Lung microvascular endothelial cell (primary cell): ENCODE data around the gene TENM3. TPM values are rescaled to one million over a fixed set of nuclear protein-coding genes. Genes with fewer than 3 reads are reported as not detected.
A peak's percentile ranks its signal among the peaks of the same experiment; 100 is the strongest.

Experiments used
- DNase-seq, 2 donors: peaks; one replicate each; pipeline versions ENCODE4 v3.0.0 to v3.0.0-alpha.2; 2010; ENCODE audit warnings: low read depth in 2 of 2
- total RNA-seq: library from RNA; depleted of rRNA; stranded (reverse); fragments of >200 nt; gene quantifications from 2 replicates; pipeline ENCODE4 v1.2.1, GENCODE V29; 2014

TENM3 gene
- total RNA-seq, 1 donor from 2014 or later = 45.4 TPM

- DNase-seq = peak in 1 of 2 donors; percentile 9
These were observed 206.2 kb downstream of the TENM3 start for GRCh38 chr4:182449186-182449929.

GRCh38 chr4:182449930-182450439 is 206.8 kb downstream of the TENM3 start:
- DNase-seq = peak; percentile 1 to 4

GRCh38 chr4:182451441-182451840 is 208.2 kb downstream of the TENM3 start:
- DNase-seq = no peak

- DNase-seq = no peak
These were observed 210.6 kb downstream of the TENM3 start for GRCh38 chr4:182453830-182454229.

DNA sequence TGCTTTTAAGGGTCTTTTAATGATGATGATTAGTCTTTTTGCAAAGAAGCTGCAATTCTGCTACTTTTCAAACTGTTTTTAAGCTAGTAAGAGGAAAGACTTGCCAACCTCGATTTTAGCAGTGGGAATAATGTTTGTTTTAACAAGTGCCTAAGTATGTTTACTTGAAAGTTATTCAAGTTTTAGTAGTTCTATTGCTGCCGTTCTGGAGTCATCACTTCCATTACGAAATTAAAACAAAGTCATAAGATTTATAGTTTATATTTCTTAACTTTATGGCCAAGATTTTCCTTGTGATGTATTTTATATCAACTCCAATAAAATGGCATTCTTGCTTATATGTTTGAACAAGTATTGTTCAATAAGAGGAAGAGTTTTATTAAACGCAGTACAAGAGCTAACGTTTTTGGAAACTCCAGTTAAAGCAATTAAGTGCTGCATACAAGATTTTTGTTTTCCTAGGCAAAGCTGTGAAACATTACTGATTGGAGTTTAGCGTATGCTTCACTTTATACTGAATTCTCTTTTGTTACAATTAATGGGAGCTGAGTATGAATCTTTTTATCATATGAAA is 211.3 kb downstream of the TENM3 start:
- no peak for DNase-seq

- DNase-seq = no peak
These were observed 221.9 kb downstream of the TENM3 start for GRCh38 chr4:182465114-182465513.

- no peak for DNase-seq
These were observed 222.8 kb downstream of the TENM3 start for GRCh38 chr4:182465979-182466378.

DNA sequence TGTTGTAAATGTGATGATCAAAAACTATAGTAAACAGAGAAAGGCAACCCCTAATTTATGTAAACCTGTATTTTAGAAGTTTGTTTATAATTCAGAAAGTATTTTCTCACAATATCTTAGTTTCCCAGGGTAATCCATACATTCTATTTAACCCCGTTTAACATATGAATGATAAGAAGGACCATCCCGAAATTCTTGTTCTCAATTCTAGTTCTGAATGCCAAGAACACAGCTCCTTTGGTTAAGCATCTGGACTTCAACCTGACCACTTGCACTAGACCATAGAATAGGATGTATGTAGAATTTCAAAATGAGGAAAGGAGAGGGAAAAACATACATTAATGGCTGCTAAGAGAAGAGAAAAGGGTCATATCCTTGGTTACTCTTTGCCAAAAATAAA is 227.0 kb downstream of the TENM3 start:
- DNase-seq = no peak

GRCh38 chr4:182475539-182475938 is 232.3 kb downstream of the TENM3 start:
- DNase-seq = no peak

- peak; percentile 74 for DNase-seq
These were observed 235.3 kb downstream of the TENM3 start for GRCh38 chr4:182478475-182478874.

DNA sequence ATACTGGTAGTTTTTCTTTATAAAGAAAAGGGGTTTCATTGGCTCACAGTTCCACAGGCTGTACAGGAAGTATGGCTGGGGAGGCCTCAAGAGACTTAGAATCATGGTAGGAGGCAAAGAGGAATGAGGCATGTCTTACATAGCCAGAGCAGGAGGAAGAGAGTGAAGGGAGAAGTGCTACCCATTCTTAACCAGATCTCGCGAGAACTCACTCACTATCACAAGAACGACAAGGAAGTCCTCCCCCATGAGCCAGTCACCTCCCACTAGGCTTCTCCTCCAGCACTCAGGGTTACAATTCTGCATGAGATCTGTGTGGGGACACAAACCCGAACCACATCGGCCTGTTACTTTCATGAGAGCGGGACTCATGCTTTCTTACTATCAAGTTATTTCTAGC is 240.5 kb downstream of the TENM3 start:
- DNase-seq = no peak

GRCh38 chr4:182486881-182487280 is 243.7 kb downstream of the TENM3 start:
- DNase-seq = peak in 1 of 2 donors; percentile 7

GRCh38 chr4:182488896-182489295 is 245.7 kb downstream of the TENM3 start:
- no peak for DNase-seq

DNA sequence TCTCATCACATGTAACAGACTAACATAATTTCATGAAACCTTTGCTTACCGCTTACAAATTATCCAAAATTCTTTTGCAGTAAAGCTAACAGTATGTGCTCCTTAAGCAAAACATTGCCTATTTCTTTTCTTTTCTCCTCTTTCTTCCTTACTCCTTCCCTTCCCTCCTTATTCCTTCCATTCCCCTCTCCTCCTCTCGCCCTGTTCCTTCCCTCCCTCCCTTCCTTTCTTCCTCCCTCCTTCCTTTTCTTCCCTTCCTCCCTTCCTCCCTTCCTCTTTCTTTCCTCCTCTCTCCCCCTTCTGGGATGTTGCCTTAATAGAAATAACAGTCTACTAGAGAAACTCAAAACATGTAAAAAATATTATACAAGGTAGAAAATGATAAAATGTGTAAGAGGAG is 246.4 kb downstream of the TENM3 start:
- no peak for DNase-seq

DNA sequence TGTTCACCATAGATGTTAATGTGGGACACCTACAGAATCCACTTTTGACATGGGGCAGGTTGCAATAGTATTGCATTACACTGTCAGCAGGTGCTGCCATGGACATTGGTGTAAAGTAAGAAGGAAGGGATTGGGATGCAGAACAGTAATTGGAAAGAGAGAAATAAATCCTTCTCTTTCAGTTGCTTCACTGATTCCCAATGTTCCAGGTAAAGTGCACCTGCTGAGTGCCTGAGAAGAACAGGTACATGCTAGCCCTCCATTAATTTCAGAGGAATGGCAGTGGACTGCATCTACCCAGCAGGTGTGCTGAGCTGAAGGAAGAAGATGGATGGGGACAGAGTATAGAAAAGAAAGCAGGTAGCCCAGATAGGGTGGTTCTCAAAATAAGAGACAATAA is 248.5 kb downstream of the TENM3 start:
- no peak for DNase-seq

GRCh38 chr4:182492423-182492822 is 249.2 kb downstream of the TENM3 start:
- peak in 1 of 2 donors; percentile 59 for DNase-seq

- DNase-seq = no peak
These were observed 250.2 kb downstream of the TENM3 start for GRCh38 chr4:182493377-182493776.

GRCh38 chr4:182494103-182494502 is 250.9 kb downstream of the TENM3 start:
- DNase-seq = no peak

GRCh38 chr4:182495031-182495430 is 251.8 kb downstream of the TENM3 start:
- no peak for DNase-seq

DNA sequence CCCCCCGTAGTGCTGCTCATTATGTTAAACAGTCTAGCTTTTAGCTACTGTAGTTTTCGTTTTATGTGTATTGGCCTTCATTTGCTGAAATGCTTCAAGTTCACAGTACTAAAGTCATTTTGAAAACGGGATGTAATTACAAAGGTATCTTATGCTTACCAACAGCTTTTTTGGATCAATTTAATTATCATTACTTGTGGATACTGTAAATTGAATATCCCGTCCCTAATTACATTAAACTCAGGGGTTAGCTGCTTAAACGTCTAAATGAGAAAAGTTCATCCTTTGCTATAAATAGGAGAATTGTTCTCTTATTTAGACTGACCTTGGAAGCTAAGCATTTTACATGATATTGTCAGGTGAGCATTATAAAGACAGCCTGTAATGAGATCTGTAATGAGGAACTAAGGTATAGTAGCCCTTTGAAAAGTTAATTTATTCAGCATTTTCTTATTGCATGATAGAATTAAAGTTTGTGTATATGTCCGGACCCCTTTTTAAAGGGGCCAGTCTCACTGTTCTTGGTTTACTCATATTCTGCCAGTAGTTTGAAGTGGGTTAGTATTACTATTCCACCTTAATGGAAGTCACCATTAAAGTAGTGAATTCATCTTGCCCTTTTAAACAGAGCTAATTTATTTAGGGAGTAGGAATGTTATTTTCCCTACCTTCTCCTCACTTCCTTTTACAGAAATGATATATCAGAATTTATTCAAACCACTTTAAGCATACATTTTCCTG is 252.6 kb downstream of the TENM3 start:
- DNase-seq = no peak

DNA sequence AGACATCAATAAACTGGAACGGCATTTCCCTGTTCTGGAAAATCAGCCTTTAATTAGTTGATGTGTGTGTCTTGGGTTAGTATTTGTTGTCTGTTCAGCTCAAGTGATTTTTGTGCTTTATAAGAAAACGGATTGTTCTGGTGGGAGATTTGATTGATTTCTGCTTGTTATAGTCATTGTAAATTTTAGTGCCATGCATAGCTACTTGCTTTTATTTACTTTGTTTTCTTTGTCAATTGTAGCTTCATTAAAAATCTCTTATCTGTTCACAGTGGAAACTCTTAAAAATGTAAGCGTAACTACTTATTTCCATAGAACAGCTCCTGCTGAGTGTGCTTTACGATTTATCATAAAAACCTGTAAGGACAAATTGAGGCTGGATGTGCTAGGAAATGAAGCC is 253.2 kb downstream of the TENM3 start:
- no peak for DNase-seq

GRCh38 chr4:182502064-182502463 is 258.9 kb downstream of the TENM3 start:
- no peak for DNase-seq
